Smooth muscle cell (in vitro differentiated cells): ENCODE data around the gene PTPRN2. TPM values are rescaled to one million over a fixed set of nuclear protein-coding genes. Genes with fewer than 3 reads are reported as not detected.

Experiments used
- DNase-seq: peaks from one replicate; lab custom pipeline; 2025; ENCODE audit not compliant: unreplicated experiment; lab: John Stamatoyannopoulos, UW
- H2AFZ ChIP-seq: fragments of 200-600 bp; sonication (generic); 2 replicates; pipeline ENCODE4 v1.6.0; 2016; ENCODE audit warnings: antibody characterized with exemption, low read depth, mild to moderate bottlenecking
- H3F3A ChIP-seq: fragments of 200-600 bp; sonication (generic); 2 replicates; pipeline ENCODE4 v1.6.0; 2017; ENCODE audit warnings: antibody characterized with exemption, low read depth
- H3K27ac ChIP-seq: fragments of 200-600 bp; sonication (generic); 2 replicates; pipeline ENCODE4 v1.5.1; 2016; ENCODE audit warnings: low read depth, mild to moderate bottlenecking
- H3K27me3 ChIP-seq: fragments of 200-600 bp; sonication (generic); 2 replicates; pipeline ENCODE4 v1.6.1; 2016; ENCODE audit warnings: low read depth, mild to moderate bottlenecking
- H3K36me3 ChIP-seq: fragments of 200-600 bp; sonication (generic); 2 replicates; pipeline ENCODE4 v1.5.1; 2016; ENCODE audit warnings: low read depth
- H3K4me1 ChIP-seq: fragments of 200-600 bp; sonication (generic); 2 replicates; pipeline ENCODE4 v1.5.1; 2016; ENCODE audit warnings: low read depth
- H3K4me2 ChIP-seq: fragments of 200-600 bp; sonication (generic); 2 replicates; pipeline ENCODE4 v1.6.0; 2016; ENCODE audit warnings: mild to moderate bottlenecking
- H3K4me3 ChIP-seq: fragments of 200-600 bp; sonication (generic); 2 replicates; pipeline ENCODE4 v1.5.1; 2016; ENCODE audit warnings: mild to moderate bottlenecking
- H3K79me2 ChIP-seq: fragments of 200-600 bp; sonication (generic); 2 replicates; pipeline ENCODE4 v1.6.0; 2016; ENCODE audit warnings: low read depth, mild to moderate bottlenecking
- H3K9ac ChIP-seq: fragments of 200-600 bp; sonication (generic); 2 replicates; pipeline ENCODE4 v1.6.0; 2016; ENCODE audit warnings: low read depth
- H3K9me3 ChIP-seq: fragments of 200-600 bp; sonication (generic); replicated peaks from 2 replicates; pipeline ENCODE4 v1.5.1; 2016; ENCODE audit warnings: low read depth
- H4K20me1 ChIP-seq: fragments of 200-600 bp; sonication (generic); 2 replicates; pipeline ENCODE4 v1.6.0; 2016; ENCODE audit warnings: low read depth
- WGBS: methylation state at CpG from one replicate; pipeline ENCODE4 v1.1.7; 2016; ENCODE audit warnings: low lambda C conversion rate; 5-methylcytosine and 5-hydroxymethylcytosine counted together
- polyA plus RNA-seq: library from polyadenylated mRNA; unstranded; fragments of >200 nt; fragmentation: Nextera tagmentation; extraction: Ambion mirVana; gene quantifications from 2 replicates; pipeline ENCODE4 v1.2.1, GENCODE V29; 2016
- total RNA-seq: library from RNA; depleted of rRNA; stranded (reverse); fragments of >200 nt; gene quantifications from 2 replicates; pipeline ENCODE4 v1.2.3, GENCODE V29; 2014
- TF ChIP-seq, protein P1 (sequence below): fragments of 200-600 bp; sonication (generic); IDR thresholded peaks from 2 replicates; pipeline ENCODE4 v1.5.1; 2017; ENCODE audit warnings: borderline replicate concordance, mild to moderate bottlenecking, antibody characterized with exemption; ENCODE audit not compliant: insufficient read depth, poor library complexity, severe bottlenecking

PTPRN2 gene
- total and polyA plus RNA-seq, 2 experiments from 2014 or later = 0.09 to 0.87 TPM

DNA sequence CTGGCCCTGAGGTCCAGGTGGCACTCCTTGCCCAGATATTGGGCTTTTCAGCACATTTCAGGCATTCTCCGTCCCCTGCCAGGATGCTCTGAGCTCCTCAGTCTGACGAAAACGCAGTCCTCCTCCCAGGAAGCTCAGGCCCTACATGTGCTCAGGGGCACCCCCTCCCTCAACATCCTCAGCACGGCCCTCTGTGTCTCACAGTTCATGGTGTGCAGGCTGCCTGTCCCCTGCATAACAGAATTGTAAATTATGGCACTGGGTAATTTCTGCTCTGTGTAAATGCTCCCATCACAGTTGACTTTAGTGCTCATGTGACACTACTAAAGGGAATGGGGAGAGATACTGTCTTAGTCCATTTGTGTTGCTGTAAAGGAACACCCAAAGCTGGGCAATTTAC, 687.1 kb downstream of the PTPRN2 start:
- Histone ChIP-seq H3K9ac (no peak overlapping the region), H3K27me3 (no peaks in the 10 kb centered on the region), H3K4me1 (no peaks in the 10 kb centered on the region), H3K36me3 (no peaks in the 10 kb centered on the region), H3K4me3 (no peak overlapping the region), H4K20me1 (no peaks in the 10 kb centered on the region), H3K4me2 (no peak overlapping the region), H3K9me3 (no peaks in the 10 kb centered on the region), H3K79me2 (no peaks in the 10 kb centered on the region), H3F3A (no peaks in the 10 kb centered on the region), H2AFZ (no peak overlapping the region), H3K27ac (no peak overlapping the region)
- 91% methylated on average over 4 of the region's 4 CpGs for WGBS
- DNase-seq = no peak
- TF ChIP-seq, protein P1, sequence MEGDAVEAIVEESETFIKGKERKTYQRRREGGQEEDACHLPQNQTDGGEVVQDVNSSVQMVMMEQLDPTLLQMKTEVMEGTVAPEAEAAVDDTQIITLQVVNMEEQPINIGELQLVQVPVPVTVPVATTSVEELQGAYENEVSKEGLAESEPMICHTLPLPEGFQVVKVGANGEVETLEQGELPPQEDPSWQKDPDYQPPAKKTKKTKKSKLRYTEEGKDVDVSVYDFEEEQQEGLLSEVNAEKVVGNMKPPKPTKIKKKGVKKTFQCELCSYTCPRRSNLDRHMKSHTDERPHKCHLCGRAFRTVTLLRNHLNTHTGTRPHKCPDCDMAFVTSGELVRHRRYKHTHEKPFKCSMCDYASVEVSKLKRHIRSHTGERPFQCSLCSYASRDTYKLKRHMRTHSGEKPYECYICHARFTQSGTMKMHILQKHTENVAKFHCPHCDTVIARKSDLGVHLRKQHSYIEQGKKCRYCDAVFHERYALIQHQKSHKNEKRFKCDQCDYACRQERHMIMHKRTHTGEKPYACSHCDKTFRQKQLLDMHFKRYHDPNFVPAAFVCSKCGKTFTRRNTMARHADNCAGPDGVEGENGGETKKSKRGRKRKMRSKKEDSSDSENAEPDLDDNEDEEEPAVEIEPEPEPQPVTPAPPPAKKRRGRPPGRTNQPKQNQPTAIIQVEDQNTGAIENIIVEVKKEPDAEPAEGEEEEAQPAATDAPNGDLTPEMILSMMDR = no peak

DNA sequence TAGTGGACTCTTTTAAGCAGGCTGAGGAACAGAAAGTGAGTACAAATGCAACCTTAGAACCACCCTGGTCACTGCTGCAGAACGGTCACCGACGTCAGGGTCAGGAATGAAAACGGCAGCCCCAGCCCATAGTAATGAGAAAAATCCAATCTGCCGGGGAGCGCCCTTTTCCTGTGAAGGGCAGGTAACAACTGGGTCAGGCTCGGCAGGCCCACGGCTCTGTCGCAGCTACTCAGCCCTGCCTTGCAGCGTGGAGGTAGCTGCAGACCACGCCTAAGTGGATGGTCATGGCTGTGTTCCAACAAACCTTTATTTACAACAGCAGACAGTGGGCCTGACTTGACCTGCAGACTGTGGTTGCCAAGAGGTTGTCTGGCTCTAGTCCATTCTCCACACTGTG, 687.6 kb downstream of the PTPRN2 start:
- Histone ChIP-seq H3F3A (no peaks in the 10 kb centered on the region), H3K4me1 (no peaks in the 10 kb centered on the region), H2AFZ (no peak overlapping the region), H3K79me2 (no peaks in the 10 kb centered on the region), H3K27me3 (no peaks in the 10 kb centered on the region), H3K9ac (no peak overlapping the region), H3K9me3 (no peaks in the 10 kb centered on the region), H3K4me3 (no peak overlapping the region), H3K36me3 (no peaks in the 10 kb centered on the region), H4K20me1 (no peaks in the 10 kb centered on the region), H3K27ac (no peak overlapping the region), H3K4me2 (no peak overlapping the region)
- WGBS = 92% methylated on average over 11 of the region's 11 CpGs
- TF ChIP-seq, protein P1 = no peak
- DNase-seq = no peak

DNA sequence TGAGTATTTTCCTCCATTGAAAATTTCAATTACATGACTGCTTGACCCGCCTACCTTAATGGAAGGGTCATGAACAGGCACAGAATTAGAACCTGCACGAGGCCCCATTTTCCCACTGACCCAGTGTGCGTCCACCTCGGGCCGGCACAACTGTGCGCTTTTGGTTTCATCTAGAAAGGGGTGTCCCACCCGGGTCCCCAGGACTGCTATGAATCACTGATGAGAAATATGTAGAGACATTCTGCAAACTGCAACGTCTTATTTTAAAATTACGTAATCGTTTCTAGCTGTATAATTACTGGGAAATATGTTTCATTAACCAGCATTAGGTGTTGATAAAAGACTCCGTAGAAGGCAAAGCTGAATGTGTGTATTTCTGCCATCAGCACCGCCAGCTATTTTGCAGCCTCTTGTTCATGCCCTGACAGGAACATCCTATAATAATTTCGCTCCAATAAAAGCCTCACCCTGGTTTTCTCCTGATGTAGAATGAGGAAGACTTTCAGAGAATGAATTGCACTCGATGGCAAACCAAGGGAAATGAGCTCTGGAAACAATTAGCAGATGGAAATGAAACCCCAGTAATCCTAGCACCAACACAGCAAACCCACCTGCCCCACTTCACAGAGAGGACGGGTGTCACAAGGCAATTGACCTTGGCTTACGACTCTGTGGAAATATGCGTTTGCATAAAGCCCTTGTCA, 688.7 kb downstream of the PTPRN2 start:
- Histone ChIP-seq H3K27ac (no peak overlapping the region), H3F3A (no peaks in the 10 kb centered on the region), H3K36me3 (no peaks in the 10 kb centered on the region), H4K20me1 (no peaks in the 10 kb centered on the region), H3K9ac (no peak overlapping the region), H3K79me2 (no peaks in the 10 kb centered on the region), H2AFZ (no peak overlapping the region), H3K9me3 (no peaks in the 10 kb centered on the region), H3K4me3 (no peak overlapping the region), H3K27me3 (no peaks in the 10 kb centered on the region), H3K4me2 (no peak overlapping the region), H3K4me1 (no peaks in the 10 kb centered on the region)
- TF ChIP-seq, protein P1 = no peak
- DNase-seq = no peak
- 86% methylated on average over 17 of the region's 17 CpGs for WGBS

DNA sequence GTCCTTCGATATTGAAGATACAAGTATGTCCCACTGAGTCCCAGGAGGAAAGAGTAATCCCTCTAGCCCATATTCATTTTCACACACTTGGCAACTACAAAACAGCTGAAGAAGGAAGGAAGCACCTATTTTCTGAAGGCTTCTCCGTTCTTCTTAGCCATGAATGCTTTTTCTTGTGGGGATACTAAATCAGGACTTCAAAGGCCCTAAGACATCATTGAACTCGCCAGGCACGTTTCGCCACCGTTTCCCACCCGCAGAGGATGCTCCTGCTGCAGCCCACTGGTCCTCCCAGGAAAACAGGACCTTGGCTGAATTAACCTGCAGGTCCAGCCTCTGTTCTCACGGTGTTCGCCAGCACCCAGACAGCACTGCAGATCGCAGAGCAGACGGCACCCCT, 689.4 kb downstream of the PTPRN2 start:
- Histone ChIP-seq H3K27ac (no peak overlapping the region), H4K20me1 (no peaks in the 10 kb centered on the region), H3K4me1 (no peaks in the 10 kb centered on the region), H2AFZ (no peak overlapping the region), H3F3A (no peaks in the 10 kb centered on the region), H3K9ac (no peak overlapping the region), H3K9me3 (no peaks in the 10 kb centered on the region), H3K36me3 (no peaks in the 10 kb centered on the region), H3K4me3 (no peak overlapping the region), H3K79me2 (no peaks in the 10 kb centered on the region), H3K27me3 (no peaks in the 10 kb centered on the region), H3K4me2 (no peak overlapping the region)
- WGBS = 91% methylated on average over 11 of the region's 11 CpGs
- TF ChIP-seq, protein P1 = no peak
- no peak for DNase-seq
